Mammary microvascular endothelial cell (primary cell): Measurements from ENCODE around the gene DNAJB12. TPM values are rescaled to one million over a fixed set of nuclear protein-coding genes. Genes with fewer than 3 reads are reported as not detected.

Source experiments
- total RNA-seq: library from RNA; depleted of rRNA; stranded (reverse); fragments of >200 nt; gene quantifications from 2 replicates; pipeline ENCODE4 v1.2.3, GENCODE V29; 2015

Gene DNAJB12
- 29.5 and 31.5 TPM in 2 replicates for total RNA-seq

DNA sequence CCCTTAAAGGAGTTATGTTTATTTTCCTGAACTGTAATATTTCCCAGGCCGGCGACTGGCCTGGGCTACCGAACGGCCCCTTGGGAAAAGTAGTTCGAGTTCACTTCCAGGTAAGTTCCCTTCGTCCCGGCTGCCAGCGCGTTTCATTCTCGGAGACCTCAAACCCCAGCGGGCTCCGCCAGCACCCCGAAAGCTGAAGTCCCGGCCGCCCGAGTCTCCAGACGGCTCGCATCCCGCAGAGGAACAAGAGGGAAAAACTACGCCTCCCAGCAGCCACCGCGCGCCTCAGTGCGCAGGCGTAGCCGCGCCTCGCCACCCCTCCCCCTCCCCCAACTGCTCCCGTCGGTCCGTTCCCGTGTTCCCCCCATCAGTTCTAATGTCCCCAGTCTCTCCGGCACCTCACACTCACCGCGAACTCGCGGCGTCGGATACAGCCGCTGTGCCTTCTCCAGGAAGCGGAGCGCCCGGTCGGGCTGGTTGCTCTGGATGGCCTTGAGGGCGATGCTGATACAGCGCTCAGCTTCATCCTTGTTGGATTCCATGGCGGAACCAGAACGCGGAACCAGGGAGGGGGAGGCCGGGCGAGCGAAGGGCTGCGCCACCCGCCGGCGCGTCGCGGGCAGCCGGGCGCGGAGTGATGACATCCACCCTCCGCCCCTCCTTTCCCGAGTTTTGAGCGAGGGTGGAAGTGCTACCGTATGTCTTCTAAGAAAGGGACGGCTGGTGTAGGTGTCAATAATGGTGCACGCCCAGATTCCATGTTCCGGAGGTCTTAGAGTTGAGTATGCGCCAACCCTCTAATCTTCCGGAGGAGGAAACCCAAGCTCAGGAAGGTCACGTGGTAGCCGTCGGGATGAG lies at the start of gene DNAJB12:
Gene DNAJB12 (minus strand): TSS at position 564 of the 858 bp plus-strand sequence. CDS start 22 bp downstream, at position 542.

Other genes with a start within 250 kb of the DNAJB12 start
- gene ANAPC16, start 138.9 kb downstream of the DNAJB12 start, total RNA-seq = 35.3 and 43.8 TPM in 2 replicates
- 27.7 and 28.2 TPM in 2 replicates for gene ASCC1, start 138.6 kb downstream of the DNAJB12 start, total RNA-seq
- gene DDIT4, start 81.0 kb downstream of the DNAJB12 start, total RNA-seq = 40.3 and 42.5 TPM in 2 replicates